Tibial artery (tissue), 4 donors: ENCODE measurements around the gene P4HA3.

Experiments
- DNase-seq, 2 donors: peaks; one replicate each; pipeline ENCODE4 v3.0.0-alpha.2; 2019
- H3K27ac ChIP-seq, 2 donors: fragments of 200-600 bp; sonication (generic) in 1 of 2; 1 replicate in 1 of 2; 2 replicates in 1 of 2; pipeline ENCODE4 v1.5.1; 2018 to 2019; ENCODE audit warnings: mild to moderate bottlenecking in 1 of 2
- H3K27me3 ChIP-seq, 2 donors: fragments of 200-600 bp; sonication (generic) in 1 of 2; one replicate each; pipeline versions ENCODE4 v1.5.1 to v1.6.0; 2016 to 2019
- H3K36me3 ChIP-seq, 3 donors: fragments of 200-600 bp; sonication (generic) in 2 of 3; one replicate each; pipeline ENCODE4 v1.5.1; 2016 to 2019; ENCODE audit warnings: mild to moderate bottlenecking in 2 of 3
- H3K4me1 ChIP-seq, 4 donors: fragments of 200-600 bp; sonication (generic) in 2 of 4; 1 replicate in 3 of 4; 2 replicates in 1 of 4; pipeline ENCODE4 v1.5.1; 2016 to 2019
- H3K4me3 ChIP-seq, 2 donors: fragments of 200-600 bp; sonication (generic) in 1 of 2; 1 replicate in 1 of 2; 2 replicates in 1 of 2; pipeline ENCODE4 v1.5.1; 2018 to 2019; ENCODE audit warnings: mild to moderate bottlenecking in 2 of 2
- H3K9me3 ChIP-seq, 3 donors: fragments of 200-600 bp; sonication (generic) in 1 of 3; one replicate each; pipeline ENCODE4 v1.5.1; 2016 to 2019
- CTCF ChIP-seq, 2 experiments: fragments of 200-600 bp in 1 of 2; fragments of 450-650 bp in 1 of 2; IDR thresholded peaks; one replicate each; pipeline ENCODE4 v1.5.1; 2017 to 2019; ENCODE audit warnings: antibody characterized with exemption in 2 of 2, mild to moderate bottlenecking in 1 of 2, moderate library complexity in 1 of 2
- intact Hi-C: fragments of 100-400 bp; cut with DNase I; formaldehyde crosslinking; loops from one replicate; pipeline ENCODE4 v1.15.0; 2023; ENCODE audit warnings: low total_unique reads

P4HA3 gene

DNA sequence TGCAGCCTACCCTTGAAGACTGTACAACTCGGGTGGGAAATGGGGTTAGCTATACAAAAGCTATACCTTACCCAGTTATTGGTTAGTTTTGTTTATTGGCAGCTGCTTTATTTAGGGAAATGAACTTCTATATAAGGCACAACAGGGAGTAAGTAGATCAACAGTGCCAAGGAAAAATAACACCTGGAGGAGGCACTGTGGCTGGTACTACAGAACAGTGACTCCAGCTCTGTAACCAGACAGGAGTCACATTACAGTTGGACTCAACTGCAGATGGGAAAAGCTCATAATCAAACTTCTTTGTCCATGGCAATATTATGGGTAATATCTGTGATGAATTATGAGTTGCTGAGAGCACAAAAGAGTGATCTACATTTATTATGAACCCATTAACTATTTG is 14.0 kb downstream of the P4HA3 start:
- intact Hi-C loops, result no loop called here
- H3K4me3 ChIP-seq, result no peak overlapping the region
- no peak for TF ChIP-seq CTCF (IDR thresholded peaks at IDR 0.05)
- DNase-seq, result no peak
- H3K27me3 ChIP-seq, result no peaks in the 10 kb centered on the region
- no peak overlapping the region for H3K27ac ChIP-seq
- no peaks in the 10 kb centered on the region for H3K36me3 ChIP-seq
- no peaks in the 10 kb centered on the region for H3K9me3 ChIP-seq
- H3K4me1 ChIP-seq, result no peaks in the 10 kb centered on the region

- DNase-seq, result no peak
- no peaks in the 10 kb centered on the region for H3K36me3 ChIP-seq
- H3K4me3 ChIP-seq, result no peak overlapping the region
- peaks cover 0 to 14% (median under 1%) of the 10 kb centered on the region in 4 donors for H3K4me1 ChIP-seq
- TF ChIP-seq CTCF (IDR thresholded peaks at IDR 0.05), result no peak
- no peaks in the 10 kb centered on the region for H3K9me3 ChIP-seq
- intact Hi-C loops, result no loop called here
- no peak overlapping the region for H3K27ac ChIP-seq
- no peaks in the 10 kb centered on the region for H3K27me3 ChIP-seq
Observed at GRCh38 chr11:74288911-74289310, 22.5 kb downstream of the P4HA3 start.

DNA sequence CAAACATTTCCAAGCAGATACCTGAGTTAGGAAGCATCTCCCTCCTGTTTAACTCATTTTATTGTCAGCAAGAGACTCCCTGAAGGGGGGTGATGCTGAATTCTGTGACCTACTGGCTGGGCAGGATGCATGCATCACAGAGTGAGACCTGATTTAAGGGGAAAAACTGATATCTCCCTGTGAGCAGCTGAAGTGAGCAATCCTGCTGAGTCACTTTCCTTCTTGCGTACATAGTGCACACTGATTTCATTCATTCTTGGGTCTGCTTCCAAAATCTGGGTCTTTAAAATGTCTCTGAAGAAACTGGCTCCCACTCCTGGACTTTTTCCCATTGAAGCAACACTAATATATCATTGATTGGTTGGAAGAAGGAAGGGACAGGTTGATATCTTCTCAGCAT is 23.3 kb downstream of the P4HA3 start:
- no peak for TF ChIP-seq CTCF (IDR thresholded peaks at IDR 0.05)
- Histone ChIP-seq H3K4me1 (peaks cover 0 to 14% (median under 1%) of the 10 kb centered on the region in 4 donors), H3K27ac (no peak overlapping the region), H3K36me3 (no peaks in the 10 kb centered on the region), H3K27me3 (no peaks in the 10 kb centered on the region), H3K9me3 (no peaks in the 10 kb centered on the region), H3K4me3 (no peak overlapping the region)
- intact Hi-C loops, result no loop called here
- DNase-seq, result peak in 1 of 2 donors; percentile 22

- Histone ChIP-seq H3K4me1 (peaks cover 0 to 15% (median under 1%) of the 10 kb centered on the region in 4 donors), H3K36me3 (no peaks in the 10 kb centered on the region), H3K27ac (no peak overlapping the region), H3K27me3 (no peaks in the 10 kb centered on the region), H3K9me3 (no peaks in the 10 kb centered on the region), H3K4me3 (no peak overlapping the region)
- no peak for TF ChIP-seq CTCF (IDR thresholded peaks at IDR 0.05)
- DNase-seq, result no peak
- intact Hi-C loops, result no loop called here
Observed at GRCh38 chr11:74284466-74284865, 27.0 kb downstream of the P4HA3 start.

DNA sequence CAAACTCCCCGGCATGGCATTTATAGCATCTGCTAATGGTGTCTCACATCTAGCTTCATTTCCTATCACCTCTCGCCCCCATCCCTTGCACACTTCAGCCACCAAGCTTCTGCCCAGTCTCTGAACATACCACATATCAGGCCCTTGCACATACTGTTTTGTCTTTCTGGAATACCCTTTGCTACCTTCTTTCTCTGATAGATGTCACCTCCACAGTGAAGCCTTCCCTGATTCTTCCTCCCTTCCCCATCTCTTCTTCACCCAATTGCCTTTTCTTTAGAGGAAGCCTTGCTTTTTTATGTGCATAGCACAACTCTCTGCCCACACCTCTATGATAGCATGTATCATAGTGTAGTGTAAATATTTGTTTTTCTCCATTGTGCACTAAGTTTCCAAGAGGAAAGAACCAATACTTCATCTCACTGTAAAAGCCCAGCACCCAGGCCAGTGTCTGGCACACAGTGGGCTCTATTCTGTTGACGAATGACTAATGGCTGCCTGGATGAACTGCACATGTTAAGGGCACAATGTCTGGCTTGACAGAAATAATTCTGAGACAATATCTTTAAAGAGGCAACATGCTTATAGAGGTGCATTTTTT is 27.8 kb downstream of the P4HA3 start:
- TF ChIP-seq CTCF (IDR thresholded peaks at IDR 0.05), result no peak
- intact Hi-C loops, result no loop called here
- Histone ChIP-seq H3K27me3 (no peaks in the 10 kb centered on the region), H3K27ac (no peak overlapping the region), H3K9me3 (no peaks in the 10 kb centered on the region), H3K36me3 (no peaks in the 10 kb centered on the region), H3K4me3 (no peak overlapping the region), H3K4me1 (peaks cover 0 to 20% (median 6%) of the 10 kb centered on the region in 4 donors)
- DNase-seq, result no peak

DNA sequence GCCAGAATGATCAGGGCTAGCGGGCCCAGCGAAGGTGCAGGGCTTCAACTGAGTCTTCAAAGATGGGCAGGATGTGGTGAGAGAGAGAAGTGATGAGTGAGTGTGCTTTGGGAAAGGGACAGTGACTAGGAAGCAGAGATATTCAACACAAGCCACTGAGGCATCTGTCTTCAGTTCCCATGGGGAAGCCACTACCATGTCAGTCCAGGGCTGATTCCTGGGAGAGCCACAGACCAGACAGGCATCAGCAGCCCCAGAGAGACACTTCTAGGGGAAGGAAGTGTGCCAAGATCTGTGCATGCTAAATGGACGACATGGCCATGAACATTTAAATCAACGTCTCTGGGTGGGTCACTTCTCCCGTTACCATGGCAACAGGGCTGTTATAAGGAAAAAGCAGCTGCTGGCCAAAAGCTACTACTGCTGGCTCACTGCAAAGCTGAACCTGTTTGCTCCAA is 28.5 kb downstream of the P4HA3 start:
- Histone ChIP-seq H3K36me3 (no peaks in the 10 kb centered on the region), H3K4me1 (peaks cover 0 to 18% (median 8%) of the 10 kb centered on the region in 4 donors)
- intact Hi-C loops, result no loop called here

More for the DNA sequence above, 28.5 kb downstream of the P4HA3 start:
- no peak overlapping the region for H3K27ac ChIP-seq
- H3K9me3 ChIP-seq, result no peaks in the 10 kb centered on the region
- no peak for DNase-seq
- no peaks in the 10 kb centered on the region for H3K27me3 ChIP-seq
- H3K4me3 ChIP-seq, result no peak overlapping the region
- no peak for TF ChIP-seq CTCF (IDR thresholded peaks at IDR 0.05)
